HepG2 (cell line): Measurements from ENCODE around the gene RAB6A. TPM values are rescaled to one million over a fixed set of nuclear protein-coding genes. Genes with fewer than 3 reads are reported as not detected.

Source experiments
- AGO2 ChIP-seq: fragments of 200-400 bp; formaldehyde crosslinking; optimal IDR thresholded peaks from 2 replicates; pipeline ENCODE3; 2017; ENCODE audit warnings: mild to moderate bottlenecking, low read depth, low read length, moderate library complexity
- CC2D1A ChIP-seq: sonication (generic); formaldehyde crosslinking; IDR thresholded peaks from 2 replicates; pipeline ENCODE4 v1.8.1; 2023; ENCODE audit warnings: mild to moderate bottlenecking, missing genetic modification reagents
- DR1 ChIP-seq: sonication (generic); formaldehyde crosslinking; IDR thresholded peaks from 2 replicates; pipeline ENCODE4 v1.8.0; 2021; ENCODE audit warnings: mild to moderate bottlenecking, missing genetic modification reagents, inconsistent platforms
- ERF ChIP-seq: IDR thresholded peaks from 2 replicates; pipeline ENCODE4 v1.6.1; 2018; ENCODE audit warnings: missing biosample characterization, missing genetic modification reagents
- FOSL1 ChIP-seq: sonication (generic); formaldehyde crosslinking; IDR thresholded peaks from 2 replicates; pipeline ENCODE4 v1.9.0; 2021; ENCODE audit warnings: missing genetic modification reagents, borderline replicate concordance
- HOXA5 ChIP-seq: sonication (generic); formaldehyde crosslinking; IDR thresholded peaks from 2 replicates; pipeline ENCODE4 v1.4.0; 2020; ENCODE audit warnings: missing genetic modification reagents
- JUND ChIP-seq: sonication (generic); formaldehyde crosslinking; IDR thresholded peaks from 2 replicates; pipeline ENCODE4 v1.8.0; 2022; ENCODE audit warnings: mild to moderate bottlenecking, missing genetic modification reagents
- MED1 ChIP-seq: sonication (generic); formaldehyde crosslinking; IDR thresholded peaks from 2 replicates; pipeline ENCODE4 v1.4.0; 2020; ENCODE audit warnings: missing genetic modification reagents
- MED13 ChIP-seq: sonication (generic); formaldehyde crosslinking; IDR thresholded peaks from 2 replicates; pipeline ENCODE4 v1.5.0; 2020; ENCODE audit warnings: missing genetic modification reagents
- NPAS2 ChIP-seq: sonication (generic); formaldehyde crosslinking; IDR thresholded peaks from 2 replicates; pipeline ENCODE4 v1.8.0; 2022; ENCODE audit warnings: mild to moderate bottlenecking, missing genetic modification reagents, borderline replicate concordance
- PAWR ChIP-seq: sonication (generic); formaldehyde crosslinking; IDR thresholded peaks from 2 replicates; pipeline ENCODE4 v1.4.0; 2020; ENCODE audit warnings: missing genetic modification reagents, mild to moderate bottlenecking, borderline replicate concordance
- THAP11 ChIP-seq: IDR thresholded peaks from 2 replicates; pipeline ENCODE4 v1.6.1; 2016; ENCODE audit warnings: missing biosample characterization, missing genetic modification reagents
- ZBTB1 ChIP-seq: sonication (generic); formaldehyde crosslinking; IDR thresholded peaks from 2 replicates; pipeline ENCODE4 v1.4.0; 2020; ENCODE audit warnings: missing genetic modification reagents, borderline replicate concordance
- ZBTB7A ChIP-seq: sonication (generic); formaldehyde crosslinking; IDR thresholded peaks from 2 replicates; pipeline ENCODE4 v1.8.0; 2022; ENCODE audit warnings: mild to moderate bottlenecking, missing genetic modification reagents
- ZMYM2 ChIP-seq: sonication (generic); formaldehyde crosslinking; IDR thresholded peaks from 2 replicates; pipeline ENCODE4 v1.8.0; 2022; ENCODE audit warnings: mild to moderate bottlenecking, missing genetic modification reagents
- ZNF225 ChIP-seq: sonication (generic); formaldehyde crosslinking; IDR thresholded peaks from 2 replicates; pipeline ENCODE4 v1.4.0; 2020; ENCODE audit warnings: mild to moderate bottlenecking, missing genetic modification reagents
- ZNF326 ChIP-seq: sonication (generic); formaldehyde crosslinking; IDR thresholded peaks from 2 replicates; pipeline ENCODE4 v1.4.0; 2020; ENCODE audit warnings: missing genetic modification reagents, borderline replicate concordance
- ZNF746 ChIP-seq: sonication (generic); formaldehyde crosslinking; IDR thresholded peaks from 2 replicates; pipeline ENCODE4 v1.8.0; 2022; ENCODE audit warnings: mild to moderate bottlenecking, missing genetic modification reagents
- ZNF879 ChIP-seq: sonication (generic); formaldehyde crosslinking; IDR thresholded peaks from 2 replicates; pipeline ENCODE4 v1.8.1; 2023; ENCODE audit warnings: missing genetic modification reagents
- ZSCAN12 ChIP-seq: sonication (generic); formaldehyde crosslinking; IDR thresholded peaks from 2 replicates; pipeline ENCODE4 v1.9.0; 2021; ENCODE audit warnings: mild to moderate bottlenecking, missing genetic modification reagents
- polyA plus RNA-seq, 8 experiments: library from polyadenylated mRNA; depleted of rRNA in 3 of 8; stranded (reverse) in 7 of 8; unstranded in 1 of 8; fragments of >200 nt; fragmentation: Illumina TruSeq in 4 of 8; extraction: Trizol in 4 of 8; gene quantifications; 2 replicates each; pipeline versions ENCODE4 v1.2.1 to v1.2.3, GENCODE V29; 2011 to 2016; ENCODE audit warnings: low read depth in 4 of 8, missing spikeins in 1 of 8, mixed read lengths in 1 of 8; ENCODE audit not compliant: insufficient read depth in 1 of 8
- total RNA-seq, 5 experiments: library from RNA; depleted of rRNA; stranded (reverse); fragments of >200 nt; fragmentation: Illumina TruSeq; extraction: Trizol; gene quantifications; 2 replicates each; pipeline ENCODE4 v1.2.3, GENCODE V29; 2016; ENCODE audit warnings: low read depth in 1 of 5
- TF ChIP-seq, protein P1 (sequence below): sonication (generic); formaldehyde crosslinking; IDR thresholded peaks from 2 replicates; pipeline ENCODE4 v1.4.0; 2020; ENCODE audit warnings: mild to moderate bottlenecking, missing genetic modification reagents
- TF ChIP-seq, protein P2 (sequence below): sonication (generic); formaldehyde crosslinking; IDR thresholded peaks from 2 replicates; pipeline ENCODE4 v1.5.0; 2020; ENCODE audit warnings: missing genetic modification reagents
- TF ChIP-seq, protein P3 (sequence below): sonication (generic); formaldehyde crosslinking; IDR thresholded peaks from 2 replicates; pipeline ENCODE4 v1.8.0; 2022; ENCODE audit warnings: missing genetic modification reagents, low read depth, mild to moderate bottlenecking, borderline replicate concordance

RAB6A gene
- total and polyA plus RNA-seq, 2 of the 13 experiments (the other 11 are each of a cell fraction or from before 2014, with no cell fraction given) = 74.3 to 121 TPM

DNA sequence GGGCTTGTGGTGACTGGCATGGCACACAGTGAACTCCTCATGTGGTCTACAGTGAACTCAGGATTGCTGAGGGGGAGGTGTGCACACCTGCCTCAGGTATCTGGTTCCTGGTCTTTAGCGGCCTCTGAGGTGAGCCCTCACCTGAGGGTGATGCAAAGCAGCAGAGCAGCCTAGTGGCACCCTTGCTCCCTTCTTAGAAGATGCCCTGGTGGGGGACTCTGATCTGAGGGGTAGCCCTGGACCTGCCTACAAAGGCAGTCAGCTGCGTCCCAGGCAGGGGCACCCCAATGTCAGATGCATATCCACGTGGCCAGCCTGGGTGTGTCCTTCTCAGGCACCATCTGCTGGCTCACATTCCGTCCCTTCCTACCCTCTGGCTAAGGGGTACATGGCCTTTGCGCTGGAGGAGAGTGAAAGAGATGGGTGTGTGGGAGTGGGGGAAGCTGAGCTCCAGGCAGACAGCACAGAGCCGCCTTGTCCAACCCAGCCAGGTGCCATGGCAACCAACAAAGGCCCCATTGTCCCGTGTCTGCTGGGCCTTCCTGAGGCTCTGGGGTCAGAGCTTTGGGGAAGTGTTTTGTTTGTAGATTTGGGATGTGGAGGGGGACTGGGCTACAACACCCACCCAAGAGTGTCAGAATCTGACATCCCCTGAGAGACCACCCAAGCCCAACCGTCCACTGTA lies 108.7 kb downstream of the RAB6A start (continued):
- no peak for TF ChIP-seq DR1 (CRISPR knock-in tag)
- TF ChIP-seq ZNF879 (CRISPR knock-in tag) = no peak
- no peak for TF ChIP-seq ZMYM2 (CRISPR knock-in tag)
- no peak for TF ChIP-seq FOSL1 (CRISPR knock-in tag)
- no peak for TF ChIP-seq ZBTB1 (CRISPR knock-in tag)
- peak; percentile 32; the same call in 1 of the 2 replicates for TF ChIP-seq ZBTB7A (CRISPR knock-in tag)
- TF ChIP-seq CC2D1A (CRISPR knock-in tag) = no peak
- no peak for TF ChIP-seq NPAS2 (CRISPR knock-in tag)
- TF ChIP-seq, protein P1, sequence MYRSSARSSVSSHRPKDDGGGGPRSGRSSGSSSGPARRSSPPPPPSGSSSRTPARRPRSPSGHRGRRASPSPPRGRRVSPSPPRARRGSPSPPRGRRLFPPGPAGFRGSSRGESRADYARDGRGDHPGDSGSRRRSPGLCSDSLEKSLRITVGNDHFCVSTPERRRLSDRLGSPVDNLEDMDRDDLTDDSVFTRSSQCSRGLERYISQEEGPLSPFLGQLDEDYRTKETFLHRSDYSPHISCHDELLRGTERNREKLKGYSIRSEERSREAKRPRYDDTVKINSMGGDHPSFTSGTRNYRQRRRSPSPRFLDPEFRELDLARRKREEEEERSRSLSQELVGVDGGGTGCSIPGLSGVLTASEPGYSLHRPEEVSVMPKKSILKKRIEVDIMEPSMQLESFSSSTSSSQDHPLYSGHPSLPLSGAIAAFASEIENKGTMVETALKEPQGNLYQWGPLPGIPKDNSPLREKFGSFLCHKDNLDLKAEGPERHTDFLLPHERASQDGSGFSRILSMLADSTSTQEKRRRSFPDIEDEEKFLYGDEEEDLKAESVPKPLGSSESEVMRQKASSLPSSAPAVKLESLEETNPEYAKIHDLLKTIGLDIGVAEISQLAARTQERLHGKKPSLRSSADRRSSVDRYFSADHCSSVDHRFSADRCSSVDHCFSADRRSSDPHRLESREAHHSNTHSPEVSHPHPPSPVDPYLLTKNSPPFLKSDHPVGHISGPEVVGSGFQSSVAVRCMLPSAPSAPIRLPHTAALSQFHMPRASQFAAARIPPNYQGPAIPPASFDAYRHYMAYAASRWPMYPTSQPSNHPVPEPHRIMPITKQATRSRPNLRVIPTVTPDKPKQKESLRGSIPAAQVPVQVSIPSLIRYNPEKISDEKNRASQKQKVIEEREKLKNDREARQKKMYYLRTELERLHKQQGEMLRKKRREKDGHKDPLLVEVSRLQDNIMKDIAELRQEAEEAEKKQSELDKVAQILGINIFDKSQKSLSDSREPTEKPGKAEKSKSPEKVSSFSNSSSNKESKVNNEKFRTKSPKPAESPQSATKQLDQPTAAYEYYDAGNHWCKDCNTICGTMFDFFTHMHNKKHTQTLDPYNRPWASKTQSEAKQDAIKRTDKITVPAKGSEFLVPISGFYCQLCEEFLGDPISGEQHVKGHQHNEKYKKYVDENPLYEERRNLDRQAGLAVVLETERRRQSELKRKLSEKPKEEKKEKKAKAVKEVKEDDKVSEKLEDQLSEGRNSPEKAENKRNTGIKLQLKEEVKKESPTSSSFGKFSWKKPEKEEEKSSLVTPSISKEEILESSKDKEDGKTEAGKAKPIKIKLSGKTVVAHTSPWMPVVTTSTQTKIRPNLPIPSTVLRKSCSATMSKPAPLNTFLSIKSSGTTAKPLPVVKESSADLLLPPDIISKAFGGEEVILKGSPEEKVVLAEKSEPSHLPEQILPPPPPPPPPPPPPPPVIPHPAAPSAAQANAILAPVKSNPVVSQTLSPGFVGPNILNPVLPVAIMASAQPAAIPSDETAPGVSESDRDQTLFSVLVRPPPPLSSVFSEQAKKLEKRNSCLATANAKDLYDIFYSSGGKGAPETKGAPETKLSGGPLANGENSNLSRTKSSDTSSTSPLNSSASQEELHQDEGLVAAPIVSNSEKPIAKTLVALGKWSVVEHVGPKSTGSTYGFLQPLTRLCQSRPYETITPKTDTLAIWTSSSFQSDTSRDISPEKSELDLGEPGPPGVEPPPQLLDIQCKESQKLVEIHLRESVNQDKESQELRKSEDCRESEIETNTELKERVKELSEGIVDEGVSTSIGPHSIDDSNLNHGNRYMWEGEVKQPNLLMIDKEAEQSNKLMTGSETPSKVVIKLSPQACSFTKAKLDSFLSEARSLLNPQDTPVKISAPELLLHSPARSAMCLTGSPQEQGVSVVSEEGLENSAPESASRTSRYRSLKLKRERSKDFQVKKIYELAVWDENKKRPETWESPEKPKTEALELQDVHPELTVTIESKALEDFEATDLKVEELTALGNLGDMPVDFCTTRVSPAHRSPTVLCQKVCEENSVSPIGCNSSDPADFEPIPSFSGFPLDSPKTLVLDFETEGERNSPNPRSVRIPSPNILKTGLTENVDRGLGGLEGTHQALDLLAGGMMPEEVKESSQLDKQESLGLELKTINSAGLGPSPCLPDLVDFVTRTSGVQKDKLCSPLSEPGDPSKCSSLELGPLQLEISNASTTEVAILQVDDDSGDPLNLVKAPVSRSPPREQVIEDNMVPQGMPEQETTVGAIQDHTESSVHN = no peak
- no peak for TF ChIP-seq ZSCAN12 (CRISPR knock-in tag)
- peak; percentile 5 for TF ChIP-seq AGO2
- TF ChIP-seq PAWR (CRISPR knock-in tag) = no peak
- TF ChIP-seq, protein P2, sequence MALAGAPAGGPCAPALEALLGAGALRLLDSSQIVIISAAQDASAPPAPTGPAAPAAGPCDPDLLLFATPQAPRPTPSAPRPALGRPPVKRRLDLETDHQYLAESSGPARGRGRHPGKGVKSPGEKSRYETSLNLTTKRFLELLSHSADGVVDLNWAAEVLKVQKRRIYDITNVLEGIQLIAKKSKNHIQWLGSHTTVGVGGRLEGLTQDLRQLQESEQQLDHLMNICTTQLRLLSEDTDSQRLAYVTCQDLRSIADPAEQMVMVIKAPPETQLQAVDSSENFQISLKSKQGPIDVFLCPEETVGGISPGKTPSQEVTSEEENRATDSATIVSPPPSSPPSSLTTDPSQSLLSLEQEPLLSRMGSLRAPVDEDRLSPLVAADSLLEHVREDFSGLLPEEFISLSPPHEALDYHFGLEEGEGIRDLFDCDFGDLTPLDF (CRISPR knock-in tag) = no peak
- no peak for TF ChIP-seq ZNF225 (CRISPR knock-in tag)
- TF ChIP-seq HOXA5 = no peak
- TF ChIP-seq ZNF326 (CRISPR knock-in tag) = no peak
- peak; percentile 50; the same call in 1 of the 2 replicates for TF ChIP-seq MED1 (CRISPR knock-in tag)
- TF ChIP-seq ZNF746 = no peak; the same call in 1 of the 2 replicates
- no peak for TF ChIP-seq ERF (CRISPR knock-in tag)
- peak; percentile 72 for TF ChIP-seq THAP11
- TF ChIP-seq, protein P3, sequence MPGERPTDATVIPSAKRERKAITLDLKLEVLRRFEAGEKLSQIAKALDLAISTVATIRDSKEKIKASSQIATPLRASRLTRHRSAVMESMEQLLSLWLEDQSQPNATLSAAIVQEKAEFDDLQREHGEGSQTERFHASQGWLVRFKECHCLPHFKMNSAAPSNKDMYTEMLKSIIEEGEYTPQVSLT (CRISPR knock-in tag) = no peak
- TF ChIP-seq MED13 (CRISPR knock-in tag) = no peak; the same call in 1 of the 2 replicates
- no peak for TF ChIP-seq JUND (CRISPR knock-in tag)
